K562 (cell line): ENCODE data around the gene AURKB. TPM values are rescaled to one million over a fixed set of nuclear protein-coding genes. Genes with fewer than 3 reads are reported as not detected.

Experiments
- COPS2 ChIP-seq: fragments of 450-650 bp; conservative IDR thresholded peaks from 2 replicates; pipeline ENCODE4 v1.6.1; 2016; ENCODE audit warnings: mild to moderate bottlenecking, moderate library complexity
- FOS ChIP-seq: IDR thresholded peaks from 3 replicates; pipeline ENCODE4 v1.6.1; 2011; ENCODE audit not compliant: insufficient read length; ENCODE audit errors: extremely low read depth
- FOXM1 ChIP-seq, 2 experiments: fragments of 450-650 bp in 1 of 2; sonication (generic) in 1 of 2; formaldehyde crosslinking in 1 of 2; IDR thresholded peaks; 2 replicates each; pipeline versions ENCODE4 v1.6.1 to v1.9.0; 2017 to 2022; ENCODE audit warnings: low read depth in 2 of 2, mild to moderate bottlenecking in 2 of 2, missing genetic modification reagents in 1 of 2, moderate library complexity in 1 of 2
- FOXP1 ChIP-seq: sonication (generic); formaldehyde crosslinking; IDR thresholded peaks from 2 replicates; pipeline ENCODE4 v1.8.0; 2022; ENCODE audit warnings: mild to moderate bottlenecking, missing genetic modification reagents
- HEY1 ChIP-seq: fragments of 250-450 bp; sonication (Bioruptor Pico); IDR thresholded peaks from 2 replicates; pipeline ENCODE4 v1.5.0; 2020; ENCODE audit warnings: mild to moderate bottlenecking, moderate library complexity, borderline replicate concordance
- HLTF ChIP-seq: fragments of 450-650 bp; IDR thresholded peaks from 2 replicates; pipeline ENCODE4 v1.6.1; 2016
- HOXB6 ChIP-seq: fragments of 250-450 bp; sonication (Bioruptor Pico); IDR thresholded peaks from 2 replicates; pipeline ENCODE4 v1.5.1; 2022; ENCODE audit warnings: mild to moderate bottlenecking, borderline replicate concordance
- MEF2D ChIP-seq: conservative IDR thresholded peaks from 2 replicates; pipeline ENCODE4 v1.6.1; 2016; ENCODE audit warnings: low read depth, missing genetic modification characterization, missing compliant biosample characterization
- MXI1 ChIP-seq: IDR thresholded peaks from 2 replicates; pipeline ENCODE4 v1.6.1; 2011; ENCODE audit warnings: low read depth, mild to moderate bottlenecking, improper control_type of control experiment, low read length
- NCOR1 ChIP-seq: fragments of 450-650 bp; IDR thresholded peaks from 2 replicates; pipeline ENCODE4 v1.6.1; 2016; ENCODE audit warnings: mild to moderate bottlenecking, moderate library complexity
- NFYB ChIP-seq: IDR thresholded peaks from 2 replicates; pipeline ENCODE4 v1.6.1; 2011; ENCODE audit warnings: mild to moderate bottlenecking, moderate library complexity; ENCODE audit not compliant: insufficient read length; ENCODE audit errors: extremely low read depth
- NR4A1 ChIP-seq, 2 experiments: fragments of 250-450 bp in 1 of 2; fragments of 450-650 bp in 1 of 2; sonication (Bioruptor Pico) in 1 of 2; IDR thresholded peaks; 2 replicates each; pipeline versions ENCODE4 v1.4.0 to v1.6.1; 2016 to 2020; ENCODE audit warnings: mild to moderate bottlenecking in 2 of 2, missing compliant biosample characterization in 1 of 2, missing genetic modification characterization in 1 of 2, moderate library complexity in 1 of 2
- POLR2H ChIP-seq: IDR thresholded peaks from 2 replicates; pipeline ENCODE4 v1.6.1; 2016; ENCODE audit warnings: missing genetic modification characterization, low read depth, mild to moderate bottlenecking, control low read depth, missing compliant biosample characterization, moderate library complexity
- RAD21 ChIP-seq, 2 experiments: fragments of 250-450 bp in 1 of 2; fragments of 450-650 bp in 1 of 2; sonication (Bioruptor Pico) in 1 of 2; formaldehyde crosslinking in 1 of 2; IDR thresholded peaks in 1 of 2; conservative IDR thresholded peaks in 1 of 2; 2 replicates each; pipeline versions ENCODE4 v1.4.0 to v1.8.0; 2020 to 2022; ENCODE audit warnings: mild to moderate bottlenecking in 2 of 2, moderate library complexity in 1 of 2
- RBM15 ChIP-seq: fragments of 200-400 bp; formaldehyde crosslinking; IDR thresholded peaks from 2 replicates; pipeline ENCODE4 v1.6.1; 2018; ENCODE audit warnings: mild to moderate bottlenecking, low read length, moderate library complexity; ENCODE audit not compliant: insufficient read depth
- RFX5 ChIP-seq: IDR thresholded peaks from 2 replicates; pipeline ENCODE4 v1.6.1; 2011; ENCODE audit warnings: low read depth, mild to moderate bottlenecking, improper control_type of control experiment, low read length
- WHSC1 ChIP-seq: IDR thresholded peaks from one replicate; pipeline ENCODE4 v1.6.1; 2012; ENCODE audit warnings: low read length, control low read depth, inconsistent platforms
- ZNF124 ChIP-seq: sonication (generic); formaldehyde crosslinking; IDR thresholded peaks from 2 replicates; pipeline ENCODE4 v1.8.1; 2022; ENCODE audit warnings: missing genetic modification reagents
- ZNF253 ChIP-seq: fragments of 250-450 bp; sonication (Bioruptor Pico); conservative IDR thresholded peaks from 2 replicates; pipeline ENCODE4 v1.6.1; 2021; ENCODE audit warnings: mild to moderate bottlenecking
- ZNF395 ChIP-seq: fragments of 200-800 bp; sonication (Bioruptor generic); IDR thresholded peaks from 2 replicates; pipeline ENCODE4 v1.6.1; 2017; ENCODE audit warnings: missing genetic modification characterization, missing compliant biosample characterization
- ZNF668 ChIP-seq: fragments of 250-450 bp; sonication (Bioruptor Pico); IDR thresholded peaks from 2 replicates; pipeline ENCODE4 v1.8.0; 2022; ENCODE audit warnings: mild to moderate bottlenecking, inconsistent platforms
- polyA plus RNA-seq, 8 experiments: library from polyadenylated mRNA; depleted of rRNA in 4 of 8; stranded (reverse) in 5 of 8; unstranded in 3 of 8; fragments of >200 nt; fragmentation: Nextera tagmentation in 2 of 8; fragmentation: Illumina TruSeq in 1 of 8; extraction: Ambion mirVana in 2 of 8; extraction: Trizol in 1 of 8; gene quantifications; 2 replicates each; pipeline versions ENCODE4 v1.2.1 to v1.2.3, GENCODE V29; 2011 to 2014; ENCODE audit warnings: inconsistent platforms in 1 of 8, missing spikeins in 1 of 8
- total RNA-seq, 7 experiments: library from RNA; depleted of rRNA in 6 of 7; stranded (reverse); fragments of >200 nt in 6 of 7; fragmentation: Illumina TruSeq in 2 of 7; extraction: Trizol in 2 of 7; gene quantifications; 2 replicates each; pipeline versions ENCODE4 v1.2.1 to v1.2.3, GENCODE V29; 2011 to 2021; ENCODE audit warnings: low replicate concordance in 1 of 7
- TF ChIP-seq, protein P1 (sequence below): sonication (generic); formaldehyde crosslinking; IDR thresholded peaks from 2 replicates; pipeline ENCODE4 v1.8.0; 2023; ENCODE audit warnings: mild to moderate bottlenecking, missing genetic modification reagents

Gene AURKB
- total and polyA plus RNA-seq, 9 of the 15 experiments (the other 6 are each of a cell fraction or from before 2014, with no cell fraction given), result 27.2 to 114 (median 74.8) TPM

DNA sequence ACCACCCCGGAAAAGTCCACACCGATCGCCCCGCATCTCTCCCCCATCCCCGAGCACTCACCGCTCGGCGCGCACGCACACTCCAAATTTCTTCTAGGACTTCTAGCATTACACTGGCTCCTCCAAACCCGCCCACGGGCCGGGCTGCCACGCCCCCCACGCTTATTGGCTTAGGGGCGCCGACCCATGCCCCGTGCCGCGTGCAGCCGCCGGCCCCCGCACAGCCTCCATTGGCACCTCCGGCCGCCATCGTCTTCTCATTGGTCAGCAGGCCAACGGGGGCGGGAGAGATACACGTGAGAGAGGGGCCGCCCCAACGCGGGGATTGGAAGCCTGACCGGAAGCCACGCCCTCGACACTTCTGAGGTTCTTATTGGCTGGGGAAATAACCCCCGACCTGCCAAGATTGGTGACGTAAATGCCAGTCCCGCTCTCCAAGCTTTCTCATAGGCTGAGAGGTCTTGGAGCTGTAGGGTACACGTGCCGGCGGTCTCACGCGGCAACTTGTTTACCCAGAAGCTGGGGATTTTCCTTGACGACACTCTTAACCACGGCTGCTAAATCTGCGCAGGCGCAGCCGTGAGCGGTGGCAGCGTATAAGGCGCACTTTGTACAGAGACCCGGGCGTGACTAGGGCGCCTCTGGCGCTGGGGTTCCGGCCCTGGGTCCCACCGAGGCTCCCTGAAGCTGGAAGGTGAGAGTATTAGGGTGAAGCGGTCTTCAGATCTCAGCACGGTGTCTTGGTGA is 54.0 kb downstream of the AURKB start (continued):
- TF ChIP-seq HOXB6 (CRISPR knock-in tag) (no peak), FOXP1 (CRISPR knock-in tag) (peak; percentile 13; the same call in 1 of the 2 replicates), FOXM1 (IDR thresholded peaks at IDR 0.05; ENCODE audit: low read depth) (0 out of 2 replicates have a peak, but pooled peaks have one; percentile 8), FOXM1 (CRISPR knock-in tag; IDR thresholded peaks at IDR 0.05; ENCODE audit: low read depth) (no peak), MXI1 (peak; percentile 59; the same call in 1 of the 2 replicates), FOS (peak; percentile 90), NCOR1 (peak; percentile 12; the same call in 1 of the 2 replicates), ZNF395 (CRISPR knock-in tag) (no peak), NFYB (peak; percentile 96), HEY1 (CRISPR knock-in tag) (no peak), COPS2 (no peak), HLTF (no peak; the same call in 1 of the 2 replicates), RBM15 (no peak), MEF2D (tag) (no peak), WHSC1 (no peak), ZNF124 (CRISPR knock-in tag) (no peak), NR4A1 (CRISPR knock-in tag; IDR thresholded peaks at IDR 0.05) (no peak), NR4A1 (tag; IDR thresholded peaks at IDR 0.05) (no peak), RAD21 (CRISPR knock-in tag; conservative IDR thresholded peaks at IDR 0.05 in 1 of 2, IDR thresholded peaks at IDR 0.05 in 1 of 2) (peak in 1 of 2 experiments; percentile 5; a peak in 1 of 4 replicates), ZNF668 (no peak), POLR2H (tag) (no peak), ZNF253 (CRISPR knock-in tag) (no peak), RFX5 (peak; percentile 55; the same call in 1 of the 2 replicates)
- TF ChIP-seq, protein P1, sequence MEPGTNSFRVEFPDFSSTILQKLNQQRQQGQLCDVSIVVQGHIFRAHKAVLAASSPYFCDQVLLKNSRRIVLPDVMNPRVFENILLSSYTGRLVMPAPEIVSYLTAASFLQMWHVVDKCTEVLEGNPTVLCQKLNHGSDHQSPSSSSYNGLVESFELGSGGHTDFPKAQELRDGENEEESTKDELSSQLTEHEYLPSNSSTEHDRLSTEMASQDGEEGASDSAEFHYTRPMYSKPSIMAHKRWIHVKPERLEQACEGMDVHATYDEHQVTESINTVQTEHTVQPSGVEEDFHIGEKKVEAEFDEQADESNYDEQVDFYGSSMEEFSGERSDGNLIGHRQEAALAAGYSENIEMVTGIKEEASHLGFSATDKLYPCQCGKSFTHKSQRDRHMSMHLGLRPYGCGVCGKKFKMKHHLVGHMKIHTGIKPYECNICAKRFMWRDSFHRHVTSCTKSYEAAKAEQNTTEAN (CRISPR knock-in tag), result no peak
